Measurements from ENCODE around the gene CLMP. TPM values are rescaled to one million over a fixed set of nuclear protein-coding genes. Genes with fewer than 3 reads are reported as not detected.

The CLMP gene
- total and polyA plus RNA-seq, 9 of the 15 experiments (the other 6 are each of a cell fraction or from before 2014, with no cell fraction given) = 0.02 to 0.15 (median 0.03) TPM; not detected in 6

DNA sequence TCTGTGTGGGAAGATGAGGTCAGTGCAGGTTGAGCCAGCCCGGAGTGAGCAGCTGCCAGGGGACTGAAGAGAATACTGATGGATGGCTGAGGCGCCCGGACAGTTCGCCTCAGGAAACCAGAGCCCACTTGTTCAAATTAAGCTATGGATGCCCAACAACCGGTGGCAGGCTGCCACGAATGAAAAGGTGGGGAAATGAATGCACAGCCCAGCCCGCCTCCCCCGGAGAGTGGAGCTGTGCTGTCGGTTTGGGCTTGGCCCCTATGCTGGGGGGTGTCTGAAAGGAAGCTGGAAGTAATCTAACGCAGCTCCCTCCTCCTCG lies 155.0 kb downstream of the CLMP start (continued):
- TF ChIP-seq, protein P1, sequence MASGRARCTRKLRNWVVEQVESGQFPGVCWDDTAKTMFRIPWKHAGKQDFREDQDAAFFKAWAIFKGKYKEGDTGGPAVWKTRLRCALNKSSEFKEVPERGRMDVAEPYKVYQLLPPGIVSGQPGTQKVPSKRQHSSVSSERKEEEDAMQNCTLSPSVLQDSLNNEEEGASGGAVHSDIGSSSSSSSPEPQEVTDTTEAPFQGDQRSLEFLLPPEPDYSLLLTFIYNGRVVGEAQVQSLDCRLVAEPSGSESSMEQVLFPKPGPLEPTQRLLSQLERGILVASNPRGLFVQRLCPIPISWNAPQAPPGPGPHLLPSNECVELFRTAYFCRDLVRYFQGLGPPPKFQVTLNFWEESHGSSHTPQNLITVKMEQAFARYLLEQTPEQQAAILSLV (tag; IDR thresholded peaks at IDR 0.05) = no peak

DNA sequence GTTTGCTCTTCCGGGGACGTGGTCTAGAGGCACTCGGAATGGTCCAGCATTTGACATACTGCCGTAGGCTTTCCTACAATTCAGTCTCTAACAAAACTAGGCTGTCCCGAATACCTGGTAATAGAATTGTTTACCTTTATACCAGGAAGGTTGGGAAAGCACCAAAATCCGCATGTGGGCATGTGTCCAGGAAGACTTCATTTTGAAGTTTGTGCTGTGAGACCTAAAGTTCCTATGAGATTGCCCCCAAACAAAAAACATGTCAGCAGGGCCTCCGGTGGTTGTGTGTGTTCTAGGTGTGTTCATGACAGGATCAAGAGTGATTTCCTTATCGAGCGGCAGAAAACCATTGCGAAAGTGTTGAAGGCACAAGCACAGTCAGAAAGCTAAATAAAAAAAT lies 159.2 kb downstream of the CLMP start:
- in situ Hi-C loops (cut with MboI) = no loop called here

More for the DNA sequence above, 159.2 kb downstream of the CLMP start:
- no peaks in the 10 kb centered on the region for H4K20me1 ChIP-seq (replicated peaks; ENCODE audit: control insufficient read depth, insufficient read depth, low read length)
- 4% methylated on average over 10 of the region's 10 CpGs for WGBS (ENCODE audit: insufficient coverage, low coverage, missing lambda C conversion rate)
- H3K36me3 ChIP-seq (ENCODE audit: control insufficient read depth, insufficient read depth, low read length) = no peaks in the 10 kb centered on the region
- BruUV-seq (replicated peaks) = no TSS peak
- no peak overlapping the region for H2AFZ ChIP-seq (ENCODE audit: low read depth, low read length)
- H3K27me3 ChIP-seq (ENCODE audit: control insufficient read depth in 2 of 2, insufficient read depth in 2 of 2, low read length in 2 of 2) = peaks cover 0 to 26% of the 10 kb centered on the region in 2 experiments; a peak in 4 of 5 replicates
- no peaks in the 10 kb centered on the region for H3K9me3 ChIP-seq (replicated peaks; ENCODE audit: control insufficient read depth, insufficient read depth, low read depth, low read length)
- no peak overlapping the region for H3K4me3 ChIP-seq
- intact Hi-C loops (cut with micrococcal nuclease) = no loop called here
- H3K9ac ChIP-seq (ENCODE audit: insufficient read depth in 1 of 2, low read depth in 2 of 2, low read length in 2 of 2) = no peak overlapping the region
- TF ChIP-seq EP400 (IDR thresholded peaks at IDR 0.05) (no peak), PHF21A (IDR thresholded peaks at IDR 0.05; ENCODE audit: borderline replicate concordance, low read depth) (no peak), POLR2AphosphoS5 (IDR thresholded peaks at IDR 0.05; ENCODE audit: control insufficient read depth, insufficient read depth, low read depth, low read length) (no peak)
- TF ChIP-seq, protein P2, sequence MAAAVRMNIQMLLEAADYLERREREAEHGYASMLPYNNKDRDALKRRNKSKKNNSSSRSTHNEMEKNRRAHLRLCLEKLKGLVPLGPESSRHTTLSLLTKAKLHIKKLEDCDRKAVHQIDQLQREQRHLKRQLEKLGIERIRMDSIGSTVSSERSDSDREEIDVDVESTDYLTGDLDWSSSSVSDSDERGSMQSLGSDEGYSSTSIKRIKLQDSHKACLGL (CRISPR knock-in tag; IDR thresholded peaks at IDR 0.05; ENCODE audit: borderline replicate concordance, poor library complexity, severe bottlenecking) = no peak
- no peak for ATAC-seq
- H3K79me2 ChIP-seq (ENCODE audit: control insufficient read depth, insufficient read depth, low read length) = no peaks in the 10 kb centered on the region
- no peak overlapping the region for H3K27ac ChIP-seq (ENCODE audit: extremely low read depth, low read depth, low read length)
- no peaks in the 10 kb centered on the region; a peak in 1 of 5 replicates for H3K4me1 ChIP-seq (replicated peaks in 1 of 2; ENCODE audit: control insufficient read depth in 2 of 2, insufficient read depth in 2 of 2, low read length in 2 of 2)
- DNase-seq (ENCODE audit: extremely low read depth in 1 of 4, low spot score in 3 of 4) = no peak
- H3K4me2 ChIP-seq (ENCODE audit: insufficient read depth, low read length) = no peak overlapping the region
- FAIRE-seq = no peak
- ChIA-PET POLR2A (no interaction called here), CTCF (ENCODE audit: low intra/inter-chr PET ratio) (no interaction called here)
- H3K9me1 ChIP-seq (ENCODE audit: control insufficient read depth, insufficient read depth, low read length) = no peaks in the 10 kb centered on the region

All from K562 (cell line).